Neuronal stem cell (in vitro differentiated cells): Measurements from ENCODE around the gene BOC.

Experiments used
- DNase-seq: peaks from one replicate; pipeline ENCODE4 v3.0.0-alpha.2; 2013; ENCODE audit warnings: low spot score
- H2AFZ ChIP-seq: one replicate; pipeline ENCODE4 v1.6.1; 2013; ENCODE audit warnings: mild to moderate bottlenecking, low read length, inconsistent platforms
- H2AK5ac ChIP-seq: 2 replicates; pipeline ENCODE4 v1.6.1; 2013; ENCODE audit warnings: low read depth, mild to moderate bottlenecking, inconsistent platforms, low read length, moderate library complexity, mixed read lengths
- H2BK120ac ChIP-seq: 2 replicates; pipeline ENCODE4 v1.6.1; 2013; ENCODE audit warnings: low read depth, mild to moderate bottlenecking, inconsistent platforms, low read length, moderate library complexity, mixed read lengths
- H2BK12ac ChIP-seq: one replicate; pipeline ENCODE4 v1.6.1; 2013; ENCODE audit warnings: low read length, inconsistent platforms
- H2BK15ac ChIP-seq: 2 replicates; pipeline ENCODE4 v1.6.1; 2013; ENCODE audit warnings: mild to moderate bottlenecking, low read length, inconsistent platforms, mixed read lengths
- H2BK5ac ChIP-seq: one replicate; pipeline ENCODE4 v1.6.1; 2013; ENCODE audit warnings: inconsistent platforms, mild to moderate bottlenecking, low read length, moderate library complexity
- H3K14ac ChIP-seq: one replicate; pipeline ENCODE4 v1.6.1; 2013; ENCODE audit warnings: low read length, inconsistent platforms
- H3K18ac ChIP-seq: 2 replicates; pipeline ENCODE4 v1.6.1; 2013; ENCODE audit warnings: low read length, inconsistent platforms
- H3K23ac ChIP-seq: 2 replicates; pipeline ENCODE4 v1.6.1; 2013; ENCODE audit warnings: low read depth, mild to moderate bottlenecking, mixed read lengths, low read length, inconsistent platforms; ENCODE audit not compliant: poor library complexity
- H3K27ac ChIP-seq: replicated peaks from 3 replicates; pipeline ENCODE4 v1.5.1; 2013; ENCODE audit warnings: low read length, inconsistent platforms
- H3K27me3 ChIP-seq, 3 experiments: 2 replicates each; pipeline ENCODE4 v1.6.1; 2013; ENCODE audit warnings: low read length in 3 of 3, mild to moderate bottlenecking in 2 of 3, inconsistent platforms in 1 of 3, low read depth in 1 of 3, mixed read lengths in 1 of 3, moderate library complexity in 1 of 3; ENCODE audit not compliant: control insufficient read depth in 3 of 3, insufficient read depth in 3 of 3
- H3K36me3 ChIP-seq, 2 donors: replicated peaks in 1 of 2; 2 replicates each; pipeline ENCODE4 v1.6.1; 2013; ENCODE audit warnings: low read length in 2 of 2; ENCODE audit not compliant: control insufficient read depth in 2 of 2, insufficient read depth in 2 of 2
- H3K4ac ChIP-seq: 2 replicates; pipeline ENCODE4 v1.6.1; 2013; ENCODE audit warnings: inconsistent platforms, mild to moderate bottlenecking, low read length, moderate library complexity
- H3K4me1 ChIP-seq, 2 donors: 1 replicate in 1 of 2; 2 replicates in 1 of 2; pipeline ENCODE4 v1.6.1; 2013; ENCODE audit warnings: low read length in 2 of 2, low read depth in 1 of 2; ENCODE audit not compliant: control insufficient read depth in 2 of 2, insufficient read depth in 1 of 2
- H3K4me2 ChIP-seq: one replicate; pipeline ENCODE4 v1.6.1; 2013; ENCODE audit warnings: mild to moderate bottlenecking, low read length, inconsistent platforms; ENCODE audit not compliant: insufficient read depth, poor library complexity, severe bottlenecking
- H3K4me3 ChIP-seq, 2 donors: 2 replicates each; pipeline ENCODE4 v1.5.1; 2013; ENCODE audit warnings: low read length in 2 of 2, mild to moderate bottlenecking in 2 of 2, inconsistent platforms in 1 of 2, moderate library complexity in 1 of 2
- H3K79me1 ChIP-seq: one replicate; pipeline ENCODE4 v1.6.1; 2013; ENCODE audit warnings: low read depth, mild to moderate bottlenecking, inconsistent platforms, low read length, moderate library complexity
- H3K9ac ChIP-seq: one replicate; pipeline ENCODE4 v1.6.1; 2013; ENCODE audit warnings: mild to moderate bottlenecking, low read depth, low read length, inconsistent platforms; ENCODE audit not compliant: poor library complexity
- H3K9me3 ChIP-seq, 2 donors: replicated peaks in 1 of 2; 2 replicates each; pipeline versions ENCODE3 to v1.6.1; 2013; ENCODE audit warnings: low read length in 2 of 2, mild to moderate bottlenecking in 2 of 2, inconsistent platforms in 1 of 2, low read depth in 1 of 2, mixed read lengths in 1 of 2, moderate library complexity in 1 of 2; ENCODE audit not compliant: control insufficient read depth in 2 of 2, insufficient read depth in 1 of 2
- H4K8ac ChIP-seq: one replicate; pipeline ENCODE4 v1.6.1; 2013; ENCODE audit warnings: low read depth, mild to moderate bottlenecking, inconsistent platforms, low read length, moderate library complexity
- H4K91ac ChIP-seq: one replicate; pipeline ENCODE4 v1.6.1; 2013; ENCODE audit warnings: low read length, low read depth, mild to moderate bottlenecking, inconsistent platforms; ENCODE audit not compliant: poor library complexity
- WGBS, 2 donors: extraction: QIAGEN DNeasy Blood & Tissue Kit; methylation state at CpG; one replicate each; pipeline ENCODE4 v1.1.7; 2013; ENCODE audit warnings: missing lambda C conversion rate in 2 of 2, mixed read lengths in 1 of 2; ENCODE audit not compliant: insufficient read length in 2 of 2, insufficient replicate concordance in 1 of 2; ENCODE audit errors: extremely low coverage in 2 of 2; 5-methylcytosine and 5-hydroxymethylcytosine counted together

The BOC gene

DNA sequence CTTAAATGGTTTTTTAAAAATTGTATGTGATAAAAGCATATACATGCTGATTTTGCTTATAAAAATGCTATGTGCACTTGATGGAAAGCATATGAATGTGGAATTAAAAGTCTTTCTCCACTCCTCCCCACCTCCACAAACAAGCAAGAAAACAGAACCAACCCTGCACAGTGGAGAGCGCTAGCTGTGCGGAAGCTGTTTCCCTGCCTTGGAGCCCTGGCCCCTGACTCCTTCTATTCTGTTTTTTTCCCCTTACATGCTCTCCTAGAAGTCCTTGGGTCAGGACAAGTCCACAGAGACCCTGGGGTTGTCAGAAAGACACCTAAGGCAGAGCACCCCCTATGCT, 64.2 kb downstream of the BOC start:
- H3K23ac ChIP-seq: no peak overlapping the region

DNA sequence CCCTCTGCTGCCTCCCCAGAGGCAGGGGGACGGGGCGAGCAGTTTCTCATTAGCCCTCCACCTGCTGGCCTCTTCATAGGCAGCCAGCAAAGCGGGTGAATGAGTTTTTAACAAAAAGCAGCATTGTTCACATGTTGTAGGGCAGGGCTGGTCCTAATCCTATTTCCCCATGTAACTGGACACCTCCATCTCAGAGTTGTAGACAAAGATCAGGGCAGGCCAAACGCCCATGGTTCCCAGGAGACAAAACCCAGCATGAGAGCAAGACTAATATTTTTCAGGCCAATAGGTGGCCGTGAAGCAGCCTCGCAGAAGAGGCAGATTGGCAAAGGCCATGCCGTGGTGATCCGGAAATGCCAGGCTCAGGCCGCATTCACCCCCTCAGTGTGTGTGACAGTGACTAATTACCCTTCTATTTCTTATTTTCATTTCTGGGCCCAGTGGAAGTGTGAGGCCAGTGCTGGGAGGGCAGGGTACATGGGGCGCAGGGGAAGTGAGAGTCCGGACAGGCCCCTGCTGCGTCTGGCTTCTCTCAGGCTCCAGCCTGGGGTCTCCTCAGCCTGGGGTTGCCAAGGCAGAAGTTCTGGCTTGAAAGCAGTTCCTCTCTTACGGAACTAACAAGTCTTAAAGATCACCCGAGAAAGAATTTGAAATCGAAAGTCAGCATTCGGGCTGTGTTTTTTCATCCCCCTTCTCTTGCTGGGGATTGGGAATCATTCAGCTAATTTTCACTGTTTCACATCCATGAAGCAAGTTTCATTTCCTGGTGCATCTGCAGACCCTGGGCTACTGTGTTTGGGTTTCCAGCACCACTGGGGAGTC, 64.8 kb downstream of the BOC start:
- H4K8ac ChIP-seq: no peak overlapping the region
- no peak overlapping the region for H2AFZ ChIP-seq
- H2BK12ac ChIP-seq: no peak overlapping the region
- no peak overlapping the region for H2AK5ac ChIP-seq
- no peaks in the 10 kb centered on the region for H3K9me3 ChIP-seq
- no CpG with 5 or more reads among the region's 16 CpGs for WGBS, 2 donors
- H3K9ac ChIP-seq: no peak overlapping the region
- H3K14ac ChIP-seq: no peak overlapping the region
- H3K18ac ChIP-seq: peak overlapping the region; percentile 8
- no peak overlapping the region for H4K91ac ChIP-seq
- H3K4ac ChIP-seq: no peak overlapping the region
- peak overlapping the region; percentile 38 for H3K4me2 ChIP-seq
- H2BK5ac ChIP-seq: no peak overlapping the region
- peak overlapping the region; percentile 93 for H3K27ac ChIP-seq
- no peaks in the 10 kb centered on the region for H3K27me3 ChIP-seq
- no peaks in the 10 kb centered on the region for H3K79me1 ChIP-seq
- H2BK120ac ChIP-seq: no peak overlapping the region
- no peak overlapping the region for H3K23ac ChIP-seq
- H2BK15ac ChIP-seq: no peak overlapping the region
- H3K4me1 ChIP-seq: peaks cover 22 to 43% of the 10 kb centered on the region in 2 donors
- H3K4me3 ChIP-seq: no peak overlapping the region
- peak; percentile 90 for DNase-seq
- H3K36me3 ChIP-seq: peaks cover 64 to 99% of the 10 kb centered on the region in 2 donors

More for the DNA sequence above, 64.2 kb downstream of the BOC start:
- Histone ChIP-seq H3K9me3 (no peaks in the 10 kb centered on the region), H2BK15ac (no peak overlapping the region), H2BK5ac (no peak overlapping the region), H4K91ac (no peak overlapping the region), H3K36me3 (peaks cover 63 to 99% of the 10 kb centered on the region in 2 donors), H3K4me2 (peak overlapping the region; percentile 21), H3K18ac (no peak overlapping the region), H2AFZ (no peak overlapping the region), H3K4me3 (no peak overlapping the region), H2BK12ac (no peak overlapping the region), H2AK5ac (no peak overlapping the region), H3K4ac (no peak overlapping the region), H3K27me3 (no peaks in the 10 kb centered on the region), H3K14ac (no peak overlapping the region), H2BK120ac (no peak overlapping the region), H4K8ac (no peak overlapping the region), H3K4me1 (peaks cover 22 to 43% of the 10 kb centered on the region in 2 donors), H3K9ac (no peak overlapping the region), H3K79me1 (no peaks in the 10 kb centered on the region), H3K27ac (peak overlapping the region; percentile 93)
- WGBS, 2 donors: no CpG with 5 or more reads among the region's 2 CpGs
- no peak for DNase-seq

DNA sequence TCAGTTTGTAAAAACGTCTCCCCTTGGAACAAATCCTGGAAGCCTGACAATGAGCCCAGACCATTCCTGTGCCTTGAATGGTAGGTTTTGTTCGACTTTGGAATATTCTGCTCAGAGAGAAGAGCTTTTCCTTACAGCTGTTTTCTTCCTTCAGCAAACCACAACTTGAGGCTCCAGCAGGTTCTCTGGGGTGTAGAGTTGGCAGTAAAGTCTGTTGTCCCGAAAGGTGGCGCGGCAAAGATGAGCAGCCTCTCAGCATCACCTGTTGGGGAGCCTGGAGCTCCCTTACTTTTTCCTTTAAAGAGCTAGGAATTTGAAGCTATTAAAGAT, 65.4 kb downstream of the BOC start:
- Histone ChIP-seq H3K79me1 (no peaks in the 10 kb centered on the region), H3K18ac (no peak overlapping the region), H3K27me3 (no peaks in the 10 kb centered on the region), H3K14ac (no peak overlapping the region), H2AFZ (no peak overlapping the region), H3K4me1 (peaks cover 22 to 43% of the 10 kb centered on the region in 2 donors), H2BK15ac (no peak overlapping the region), H2BK120ac (no peak overlapping the region), H3K27ac (peak overlapping the region; percentile 70), H2AK5ac (no peak overlapping the region), H3K36me3 (peaks cover 63 to 99% of the 10 kb centered on the region in 2 donors), H4K91ac (no peak overlapping the region), H3K4me2 (no peak overlapping the region), H2BK12ac (no peak overlapping the region), H2BK5ac (no peak overlapping the region), H4K8ac (no peak overlapping the region), H3K9ac (no peak overlapping the region), H3K23ac (no peak overlapping the region), H3K4me3 (no peak overlapping the region), H3K4ac (no peak overlapping the region), H3K9me3 (no peaks in the 10 kb centered on the region)
- WGBS, 2 donors: no CpG with 5 or more reads among the region's 5 CpGs
- DNase-seq: no peak

DNA sequence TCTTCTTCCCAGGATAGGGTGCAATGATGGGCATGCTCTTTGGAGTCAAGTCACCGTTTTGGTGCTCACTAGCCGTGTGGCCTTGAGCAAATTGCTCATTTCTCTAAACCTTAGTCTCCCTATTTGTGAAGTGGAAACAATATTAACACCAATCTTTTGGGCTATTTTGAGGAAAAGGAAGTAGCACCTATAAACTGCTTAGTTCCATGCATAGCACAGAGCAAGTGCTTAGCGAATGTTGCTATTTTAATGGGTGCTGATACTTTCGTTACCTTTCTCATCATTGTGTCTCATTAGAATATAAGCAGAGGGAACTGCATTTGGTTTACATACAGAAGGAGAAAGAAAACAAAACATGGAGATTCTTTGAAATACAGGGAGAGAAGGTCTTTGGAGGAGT, 66.1 kb downstream of the BOC start:
- no peaks in the 10 kb centered on the region for H3K79me1 ChIP-seq
- peaks cover 22 to 41% of the 10 kb centered on the region in 2 donors for H3K4me1 ChIP-seq
- no peak overlapping the region for H2BK12ac ChIP-seq
- no CpG with 5 or more reads among the region's 4 CpGs for WGBS, 2 donors
- no peak overlapping the region for H2BK15ac ChIP-seq
- H3K4me2 ChIP-seq: no peak overlapping the region
- no peak overlapping the region for H3K27ac ChIP-seq
- peak overlapping the region; percentile 66 for H3K18ac ChIP-seq
- H2BK5ac ChIP-seq: no peak overlapping the region
- no peak overlapping the region for H3K4me3 ChIP-seq
- no peak overlapping the region for H3K4ac ChIP-seq
- H3K23ac ChIP-seq: no peak overlapping the region
- no peaks in the 10 kb centered on the region for H3K9me3 ChIP-seq
- no peak overlapping the region for H3K14ac ChIP-seq
- H4K8ac ChIP-seq: no peak overlapping the region
- no peak overlapping the region for H2AK5ac ChIP-seq
- peaks cover 62 to 99% of the 10 kb centered on the region in 2 donors for H3K36me3 ChIP-seq
- DNase-seq: no peak
- no peak overlapping the region for H4K91ac ChIP-seq
- no peak overlapping the region for H2BK120ac ChIP-seq
- no peak overlapping the region for H3K9ac ChIP-seq
- no peaks in the 10 kb centered on the region for H3K27me3 ChIP-seq
- no peak overlapping the region for H2AFZ ChIP-seq
